Pericardium fibroblast (primary cell): ENCODE measurements around the gene MPP4. TPM values are rescaled to one million over a fixed set of nuclear protein-coding genes. Genes with fewer than 3 reads are reported as not detected.

Experiments
- total RNA-seq: library from RNA; depleted of rRNA; stranded (reverse); fragments of >200 nt; gene quantifications from 2 replicates; pipeline ENCODE4 v1.2.3, GENCODE V29; 2015

Gene MPP4
- 0.93 and 1.1 TPM in 2 replicates for total RNA-seq

GRCh38 chr2:201698588-201699226 lies at the start of gene MPP4:
Gene MPP4, minus strand, starts transcription at chr2:201698644. Its CDS starts 4,690 bp downstream, at chr2:201693954.

GRCh38 chr2:201643216-201643890 lies 55.1 kb downstream of the MPP4 start, which contains the start of gene TMEM237:
Gene TMEM237, minus strand, starts transcription at chr2:201643503. Its CDS starts 103 bp downstream, at chr2:201643400.

Other genes starting within 250 kb of the MPP4 start
- gene TRAK2, start 247.2 kb downstream of the MPP4 start, total RNA-seq = 22.9 and 31.3 TPM in 2 replicates
- gene STRADB, start 246.9 kb downstream of the MPP4 start, total RNA-seq = 32.2 and 43.2 TPM in 2 replicates
- gene TMEM237, start 55.1 kb downstream of the MPP4 start, total RNA-seq = 32.5 and 51.0 TPM in 2 replicates
- gene ALS2, start 82.3 kb upstream of the MPP4 start, total RNA-seq = 11.5 and 13.3 TPM in 2 replicates
- gene CDK15, start 107.9 kb upstream of the MPP4 start, total RNA-seq = 0.47 and 5.6 TPM in 2 replicates